Lung (tissue), 12 donors: ENCODE measurements around the gene TFAP2E. TPM values are rescaled to one million over a fixed set of nuclear protein-coding genes. Genes with fewer than 3 reads are reported as not detected.
"Not testable (repeated sequence)": the region's sequence is repeated elsewhere in the genome, so short reads cannot be mapped to it uniquely, and the experiment has no call there.

Experiments
- ATAC-seq: fragments of 200-7000 bp; cut with Tn5 transposase; one replicate; pipeline ENCODE4 v1.9.1; 2020; ENCODE audit warnings: moderate number of reproducible peaks; ENCODE audit not compliant: insufficient read depth, low FRiP score
- DNase-seq, 3 donors: peaks; one replicate each; pipeline ENCODE4 v3.0.0-alpha.2; 2013 to 2017
- H3K27ac ChIP-seq, 2 donors: one replicate each; pipeline ENCODE4 v1.5.1; 2013; ENCODE audit warnings: mild to moderate bottlenecking in 2 of 2, moderate library complexity in 2 of 2, control low read depth in 1 of 2, inconsistent platforms in 1 of 2, low read depth in 1 of 2, low read length in 1 of 2
- H3K27me3 ChIP-seq, 3 donors: one replicate each; pipeline ENCODE4 v1.5.1; 2013; ENCODE audit warnings: low read length in 2 of 3; ENCODE audit not compliant: control insufficient read depth in 3 of 3, insufficient read depth in 3 of 3
- H3K36me3 ChIP-seq, 4 donors: one replicate each; pipeline ENCODE4 v1.5.1; 2013; ENCODE audit warnings: low read length in 4 of 4, mild to moderate bottlenecking in 1 of 4, moderate library complexity in 1 of 4; ENCODE audit not compliant: control insufficient read depth in 4 of 4, insufficient read depth in 4 of 4
- H3K4me1 ChIP-seq, 5 donors: one replicate each; pipeline ENCODE4 v1.5.1; 2013; ENCODE audit warnings: low read length in 5 of 5, mild to moderate bottlenecking in 2 of 5, moderate library complexity in 1 of 5; ENCODE audit not compliant: control insufficient read depth in 5 of 5, insufficient read depth in 5 of 5
- H3K4me3 ChIP-seq: one replicate; pipeline ENCODE4 v1.5.1; 2013; ENCODE audit warnings: mild to moderate bottlenecking, control low read depth, moderate library complexity
- H3K9ac ChIP-seq, 2 donors: one replicate each; pipeline ENCODE4 v1.5.1; 2013; ENCODE audit warnings: low read length in 2 of 2, control low read depth in 1 of 2; ENCODE audit not compliant: insufficient read depth in 1 of 2
- H3K9me3 ChIP-seq, 4 donors: one replicate each; pipeline ENCODE4 v1.5.1; 2013; ENCODE audit warnings: low read length in 3 of 4, mild to moderate bottlenecking in 1 of 4, moderate library complexity in 1 of 4; ENCODE audit not compliant: control insufficient read depth in 4 of 4, insufficient read depth in 3 of 4
- WGBS, 2 donors: extraction: QIAGEN DNeasy Blood & Tissue Kit; methylation state at CpG; one replicate each; pipeline ENCODE4 v1.1.7; 2013; 5-methylcytosine and 5-hydroxymethylcytosine counted together
- polyA plus RNA-seq, 2 donors: library from polyadenylated mRNA; stranded (reverse); fragments of 200-250 nt; gene quantifications; one replicate each; pipeline ENCODE4 v1.2.1, GENCODE V29; 2013
- total RNA-seq, 2 donors: library from RNA; depleted of rRNA in 1 of 2; stranded (reverse); fragments of >200 nt in 1 of 2; gene quantifications; one replicate each; pipeline ENCODE4 v1.2.1, GENCODE V29; 2014 to 2021
- TF ChIP-seq, protein P1 (sequence below): IDR thresholded peaks from 2 replicates; pipeline ENCODE4 v1.5.1; 2012; ENCODE audit warnings: mild to moderate bottlenecking; ENCODE audit errors: control extremely low read depth, extremely low read depth
- donor health status: control.
- donor health status: control.
- donor health status: Bipolar disorder and iron deficiency.
- donor health status: healthy.
- donor health status: DM: yes; HTN: yes; CAD: no.

Gene TFAP2E
- total and polyA plus RNA-seq, 4 donors: 1.4 to 2.5 (median 1.9) TPM

DNA sequence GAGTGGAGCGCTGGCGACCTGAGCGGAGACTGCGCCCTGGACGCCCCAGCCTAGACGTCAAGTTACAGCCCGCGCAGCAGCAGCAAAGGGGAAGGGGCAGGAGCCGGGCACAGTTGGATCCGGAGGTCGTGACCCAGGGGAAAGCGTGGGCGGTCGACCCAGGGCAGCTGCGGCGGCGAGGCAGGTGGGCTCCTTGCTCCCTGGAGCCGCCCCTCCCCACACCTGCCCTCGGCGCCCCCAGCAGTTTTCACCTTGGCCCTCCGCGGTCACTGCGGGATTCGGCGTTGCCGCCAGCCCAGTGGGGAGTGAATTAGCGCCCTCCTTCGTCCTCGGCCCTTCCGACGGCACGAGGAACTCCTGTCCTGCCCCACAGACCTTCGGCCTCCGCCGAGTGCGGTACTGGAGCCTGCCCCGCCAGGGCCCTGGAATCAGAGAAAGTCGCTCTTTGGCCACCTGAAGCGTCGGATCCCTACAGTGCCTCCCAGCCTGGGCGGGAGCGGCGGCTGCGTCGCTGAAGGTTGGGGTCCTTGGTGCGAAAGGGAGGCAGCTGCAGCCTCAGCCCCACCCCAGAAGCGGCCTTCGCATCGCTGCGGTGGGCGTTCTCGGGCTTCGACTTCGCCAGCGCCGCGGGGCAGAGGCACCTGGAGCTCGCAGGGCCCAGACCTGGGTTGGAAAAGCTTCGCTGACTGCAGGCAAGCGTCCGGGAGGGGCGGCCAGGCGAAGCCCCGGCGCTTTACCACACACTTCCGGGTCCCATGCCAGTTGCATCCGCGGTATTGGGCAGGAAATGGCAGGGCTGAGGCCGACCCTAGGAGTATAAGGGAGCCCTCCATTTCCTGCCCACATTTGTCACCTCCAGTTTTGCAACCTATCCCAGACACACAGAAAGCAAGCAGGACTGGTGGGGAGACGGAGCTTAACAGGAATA, 4.2 kb downstream of the TFAP2E start:
- TF ChIP-seq, protein P1, sequence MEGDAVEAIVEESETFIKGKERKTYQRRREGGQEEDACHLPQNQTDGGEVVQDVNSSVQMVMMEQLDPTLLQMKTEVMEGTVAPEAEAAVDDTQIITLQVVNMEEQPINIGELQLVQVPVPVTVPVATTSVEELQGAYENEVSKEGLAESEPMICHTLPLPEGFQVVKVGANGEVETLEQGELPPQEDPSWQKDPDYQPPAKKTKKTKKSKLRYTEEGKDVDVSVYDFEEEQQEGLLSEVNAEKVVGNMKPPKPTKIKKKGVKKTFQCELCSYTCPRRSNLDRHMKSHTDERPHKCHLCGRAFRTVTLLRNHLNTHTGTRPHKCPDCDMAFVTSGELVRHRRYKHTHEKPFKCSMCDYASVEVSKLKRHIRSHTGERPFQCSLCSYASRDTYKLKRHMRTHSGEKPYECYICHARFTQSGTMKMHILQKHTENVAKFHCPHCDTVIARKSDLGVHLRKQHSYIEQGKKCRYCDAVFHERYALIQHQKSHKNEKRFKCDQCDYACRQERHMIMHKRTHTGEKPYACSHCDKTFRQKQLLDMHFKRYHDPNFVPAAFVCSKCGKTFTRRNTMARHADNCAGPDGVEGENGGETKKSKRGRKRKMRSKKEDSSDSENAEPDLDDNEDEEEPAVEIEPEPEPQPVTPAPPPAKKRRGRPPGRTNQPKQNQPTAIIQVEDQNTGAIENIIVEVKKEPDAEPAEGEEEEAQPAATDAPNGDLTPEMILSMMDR: no peak
- Histone ChIP-seq H3K9me3 (peaks cover 0 to 6% (median 0%) of the 10 kb centered on the region in 4 donors), H3K9ac (no peak overlapping the region), H3K4me1 (peaks cover 0 to 28% (median 17%) of the 10 kb centered on the region in 5 donors), H3K27me3 (peaks cover 0 to 51% (median 41%) of the 10 kb centered on the region in 3 donors), H3K4me3 (peak overlapping the region; percentile 5), H3K36me3 (no peaks in the 10 kb centered on the region), H3K27ac (no peak overlapping the region)
- DNase-seq (peak in 1 of 3 donors; percentile 30), ATAC-seq (no peak)
- WGBS, 2 donors: 15 to 28% methylated on average over 55 to 70 of the region's 70 CpGs

DNA sequence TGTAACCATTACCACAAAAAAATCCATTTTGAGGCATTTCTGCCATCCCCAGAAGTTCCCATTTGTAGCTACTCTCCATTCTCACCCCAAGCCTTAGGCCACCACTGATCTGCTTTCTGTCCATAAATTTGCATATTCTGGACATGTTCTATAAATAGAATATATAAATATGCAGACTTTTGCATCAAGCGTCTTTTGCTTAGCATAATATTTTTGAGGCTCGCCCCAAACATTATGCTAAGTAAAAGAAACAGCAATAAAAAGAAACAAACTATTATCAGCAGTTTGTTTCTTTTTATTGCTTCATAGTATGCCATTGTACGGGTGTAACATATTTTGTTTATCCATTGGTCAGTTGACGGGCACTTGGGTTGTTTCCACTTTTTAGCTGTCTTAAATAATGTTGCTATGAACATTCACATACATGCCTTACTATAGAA, 7.9 kb downstream of the TFAP2E start:
- Histone ChIP-seq H3K9ac (no peak overlapping the region), H3K27me3 (peaks cover 0 to 23% (median 19%) of the 10 kb centered on the region in 3 donors), H3K4me1 (peaks cover 0 to 12% (median 7%) of the 10 kb centered on the region in 5 donors), H3K36me3 (peaks cover 0 to 1% (median 0%) of the 10 kb centered on the region in 4 donors), H3K27ac (no peak overlapping the region), H3K9me3 (no peaks in the 10 kb centered on the region), H3K4me3 (no peak overlapping the region)
- TF ChIP-seq, protein P1: no peak
- ATAC-seq (no peak), DNase-seq (no peak)
- 71 to 76% methylated on average over 4 of the region's 4 CpGs for WGBS, 2 donors

DNA sequence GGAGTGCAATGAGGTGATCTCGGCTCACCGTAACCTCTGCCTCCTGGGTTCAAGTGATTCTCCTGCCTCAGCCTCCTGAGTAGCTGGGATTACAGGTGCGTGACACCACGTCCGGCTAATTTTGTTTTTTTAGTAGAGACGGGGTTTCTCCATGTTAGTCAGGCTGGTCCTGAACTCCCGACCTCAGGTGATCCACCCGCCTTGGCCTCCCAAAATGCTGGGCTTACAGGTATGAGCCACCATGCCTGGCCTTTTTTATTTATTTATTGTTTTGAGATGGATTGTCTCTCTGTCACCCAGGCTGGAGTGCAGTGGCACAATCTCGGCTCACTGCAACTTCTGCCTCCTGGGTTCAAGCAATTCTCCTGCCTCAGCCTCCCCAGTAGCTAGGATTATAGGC, 8.5 kb downstream of the TFAP2E start:
- not testable (repeated sequence) for H3K9ac ChIP-seq, H3K36me3 ChIP-seq, H3K27ac ChIP-seq, H3K4me1 ChIP-seq, H3K4me3 ChIP-seq, DNase-seq, H3K9me3 ChIP-seq, ATAC-seq
- WGBS, 2 donors: 95 to 99% methylated on average over 9 of the region's 9 CpGs
- peaks cover 0 to 17% (median 13%) of the 10 kb centered on the region in 3 donors for H3K27me3 ChIP-seq

DNA sequence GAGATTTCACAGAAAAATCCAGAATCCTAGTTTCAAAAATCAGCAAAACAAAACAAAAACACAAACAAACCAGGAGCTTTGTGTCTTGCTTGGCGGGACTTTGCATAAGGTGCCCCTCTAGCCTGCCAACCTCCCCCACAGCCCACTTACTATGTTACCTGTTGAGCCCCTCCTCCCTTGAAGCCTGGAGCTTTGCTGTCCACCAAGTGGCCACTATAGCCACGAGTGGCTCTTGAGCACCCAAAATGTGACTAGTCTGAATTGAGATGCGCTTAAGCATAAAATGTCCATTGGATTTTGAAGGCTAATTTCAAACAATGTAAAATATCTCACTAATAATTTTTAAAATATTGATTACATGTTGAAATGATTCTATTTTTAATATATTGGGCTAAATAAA, 12.2 kb downstream of the TFAP2E start:
- no peaks in the 10 kb centered on the region for H3K4me1 ChIP-seq
- H3K27me3 ChIP-seq: no peaks in the 10 kb centered on the region
- ATAC-seq (no peak), DNase-seq (no peak)
- no peak overlapping the region for H3K9ac ChIP-seq
- no peak overlapping the region for H3K4me3 ChIP-seq
- WGBS, 2 donors: 85 to 90% methylated on average over 3 of the region's 3 CpGs
- no peak overlapping the region for H3K27ac ChIP-seq
- no peaks in the 10 kb centered on the region for H3K9me3 ChIP-seq
- H3K36me3 ChIP-seq: peaks cover 0 to 1% (median 0%) of the 10 kb centered on the region in 4 donors
- TF ChIP-seq, protein P1: no peak

DNA sequence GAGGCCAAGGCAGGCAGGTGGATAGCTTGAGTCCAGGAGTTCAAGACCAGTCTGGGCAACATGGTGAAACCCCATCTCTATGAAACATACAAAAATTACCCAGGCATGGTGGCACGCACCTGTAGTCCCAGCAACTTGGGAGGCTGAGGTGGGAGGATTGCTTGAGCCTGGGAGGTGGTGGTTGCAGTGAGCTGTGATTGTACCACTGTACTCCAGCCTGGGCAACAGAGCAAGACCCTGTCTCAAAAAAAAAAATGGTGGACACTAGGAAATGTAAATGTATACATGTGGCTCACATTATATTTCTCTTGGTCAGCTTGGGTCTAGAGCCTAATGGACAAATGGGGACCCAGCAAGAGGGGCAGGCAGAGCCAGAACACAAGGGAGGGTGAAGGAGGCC, 12.7 kb downstream of the TFAP2E start:
- not testable (repeated sequence) for H3K4me3 ChIP-seq, H3K4me1 ChIP-seq, H3K27me3 ChIP-seq, H3K9ac ChIP-seq, DNase-seq, H3K27ac ChIP-seq, H3K36me3 ChIP-seq, H3K9me3 ChIP-seq, ATAC-seq
- WGBS, 2 donors: 100% methylated on average over 1 of the region's 1 CpG
